ENCODE data around the gene LRRC1. TPM values are rescaled to one million over a fixed set of nuclear protein-coding genes. Genes with fewer than 3 reads are reported as not detected.
A peak's percentile ranks its signal among the peaks of the same experiment; 100 is the strongest.

The LRRC1 gene
- total and polyA plus RNA-seq, 8 donors, result 2.9 to 50.4 (median 12.2) TPM

DNA sequence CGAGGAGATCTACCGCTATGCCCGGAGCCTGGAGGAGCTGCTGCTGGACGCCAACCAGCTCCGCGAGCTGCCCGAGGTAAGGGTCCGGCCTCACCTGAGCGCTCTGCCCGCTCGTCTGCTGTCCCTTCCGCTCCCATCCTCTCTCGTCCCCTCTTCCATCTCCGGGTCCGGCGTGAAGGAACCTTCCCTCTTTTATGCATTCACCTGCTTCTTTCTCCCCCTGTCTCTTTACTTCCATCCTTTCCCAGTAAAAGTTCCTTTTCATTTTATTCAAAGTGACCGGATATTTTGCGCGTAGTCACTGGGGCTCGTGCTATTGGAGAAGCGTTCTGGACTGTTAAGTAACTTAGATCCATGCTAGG lies 516 bp downstream of the LRRC1 start:
- no peak for TF ChIP-seq POLR2AphosphoS5 (IDR thresholded peaks at IDR 0.05)
- TF ChIP-seq, protein P1, sequence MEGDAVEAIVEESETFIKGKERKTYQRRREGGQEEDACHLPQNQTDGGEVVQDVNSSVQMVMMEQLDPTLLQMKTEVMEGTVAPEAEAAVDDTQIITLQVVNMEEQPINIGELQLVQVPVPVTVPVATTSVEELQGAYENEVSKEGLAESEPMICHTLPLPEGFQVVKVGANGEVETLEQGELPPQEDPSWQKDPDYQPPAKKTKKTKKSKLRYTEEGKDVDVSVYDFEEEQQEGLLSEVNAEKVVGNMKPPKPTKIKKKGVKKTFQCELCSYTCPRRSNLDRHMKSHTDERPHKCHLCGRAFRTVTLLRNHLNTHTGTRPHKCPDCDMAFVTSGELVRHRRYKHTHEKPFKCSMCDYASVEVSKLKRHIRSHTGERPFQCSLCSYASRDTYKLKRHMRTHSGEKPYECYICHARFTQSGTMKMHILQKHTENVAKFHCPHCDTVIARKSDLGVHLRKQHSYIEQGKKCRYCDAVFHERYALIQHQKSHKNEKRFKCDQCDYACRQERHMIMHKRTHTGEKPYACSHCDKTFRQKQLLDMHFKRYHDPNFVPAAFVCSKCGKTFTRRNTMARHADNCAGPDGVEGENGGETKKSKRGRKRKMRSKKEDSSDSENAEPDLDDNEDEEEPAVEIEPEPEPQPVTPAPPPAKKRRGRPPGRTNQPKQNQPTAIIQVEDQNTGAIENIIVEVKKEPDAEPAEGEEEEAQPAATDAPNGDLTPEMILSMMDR (IDR thresholded peaks at IDR 0.05), result no peak
- 0% methylated on average over 18 to 21 of the region's 21 CpGs for WGBS, 5 donors
- Histone ChIP-seq H3K4me1 (peaks cover 14 to 47% (median 37%) of the 10 kb centered on the region in 4 donors), H3K9me3 (no peaks in the 10 kb centered on the region), H3K36me3 (no peaks in the 10 kb centered on the region), H3K27me3 (no peaks in the 10 kb centered on the region), H3K27ac (peak overlapping the region; percentile 86 to 91 (median 90)), H3K4me3 (peak overlapping the region; percentile 76 to 94 (median 88))
- intact Hi-C loops (cut with DNase I; ENCODE audit: low total_unique reads), result loop anchor here (10.0 kb wide), 1 partner anchor 159 kb away; no protein-coding TSS in a partner anchor
- DNase-seq, result peak in 1 of 2 donors; percentile 34

DNA sequence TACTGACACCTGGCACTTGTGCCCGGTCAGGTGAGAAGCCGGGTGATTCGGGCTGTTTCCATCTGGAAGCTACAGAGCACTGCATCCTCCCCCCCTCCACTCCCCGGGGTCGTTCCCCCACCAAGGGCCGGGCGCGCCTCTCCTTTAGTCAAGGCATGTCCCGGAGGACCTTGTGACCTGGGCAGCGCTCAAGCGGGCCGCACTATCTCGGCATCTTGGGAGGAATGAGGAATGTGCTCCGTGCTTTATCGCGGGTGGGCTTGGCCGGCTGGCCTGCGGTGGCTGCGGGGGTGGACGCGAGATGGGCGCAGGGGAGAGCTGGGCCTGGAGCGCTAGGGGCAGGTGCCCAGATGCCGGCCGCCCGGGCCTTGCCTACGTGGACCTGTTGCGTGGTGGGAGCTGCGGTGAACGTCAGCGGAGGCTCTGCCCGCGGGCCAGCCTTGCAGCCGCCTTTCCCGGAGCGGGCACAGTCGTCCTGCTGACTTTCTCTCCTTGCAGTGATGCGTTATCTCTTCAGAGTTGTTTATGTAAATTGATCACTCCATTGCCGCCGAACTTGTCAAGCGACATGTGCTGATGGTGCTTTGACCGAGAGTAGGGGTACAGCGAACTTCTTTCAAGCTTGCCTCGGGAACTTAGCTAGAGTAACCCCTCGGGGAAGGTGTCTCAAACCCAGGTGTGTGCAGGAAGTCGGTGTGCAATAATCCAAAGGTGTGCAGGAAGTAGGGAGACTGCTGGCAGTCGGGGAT lies 1.1 kb downstream of the LRRC1 start:
- Histone ChIP-seq H3K4me1 (peaks cover 14 to 47% (median 37%) of the 10 kb centered on the region in 4 donors), H3K4me3 (peak overlapping the region; percentile 76 to 94 (median 88)), H3K9me3 (no peaks in the 10 kb centered on the region), H3K27me3 (no peaks in the 10 kb centered on the region), H3K27ac (peak overlapping the region; percentile 86 to 91 (median 90)), H3K36me3 (no peaks in the 10 kb centered on the region)
- 4 to 13% (median 6%) methylated on average over 24 to 47 of the region's 47 CpGs for WGBS, 5 donors
- peak; percentile 60 to 76 for DNase-seq
- TF ChIP-seq, protein P1 (IDR thresholded peaks at IDR 0.05), result no peak
- TF ChIP-seq EP300 (IDR thresholded peaks at IDR 0.05), result no peak
- peak in 1 of 3 donors; percentile 10 for TF ChIP-seq POLR2AphosphoS5 (IDR thresholded peaks at IDR 0.05)
- TF ChIP-seq POLR2A (IDR thresholded peaks at IDR 0.05), result no peak
- intact Hi-C loops (cut with DNase I; ENCODE audit: low total_unique reads), result loop anchor here (10.0 kb wide), 1 partner anchor 159 kb away; no protein-coding TSS in a partner anchor

DNA sequence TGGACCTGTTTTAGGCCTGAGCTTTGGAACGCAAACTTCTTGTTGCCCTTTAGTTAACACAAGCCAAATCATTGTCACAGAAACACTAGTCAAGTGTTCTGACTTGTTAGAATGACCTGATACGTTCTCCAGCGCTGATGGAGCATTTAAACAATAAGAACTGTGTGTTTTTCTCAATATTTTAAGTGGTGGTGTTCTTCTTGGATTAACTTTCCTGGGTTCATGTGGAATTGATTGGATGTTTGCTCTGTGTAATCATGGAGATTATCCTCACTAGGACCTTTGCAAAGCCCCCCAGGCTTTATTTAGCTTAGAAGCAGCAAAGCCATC lies 1.6 kb downstream of the LRRC1 start:
- Histone ChIP-seq H3K4me1 (peaks cover 14 to 52% (median 40%) of the 10 kb centered on the region in 4 donors), H3K36me3 (no peaks in the 10 kb centered on the region), H3K4me3 (peak overlapping the region; percentile 76 to 94 (median 88)), H3K27ac (peak overlapping the region; percentile 86 to 91 (median 90)), H3K9me3 (no peaks in the 10 kb centered on the region), H3K27me3 (no peaks in the 10 kb centered on the region)
- TF ChIP-seq, protein P1 (IDR thresholded peaks at IDR 0.05), result no peak
- intact Hi-C loops (cut with DNase I; ENCODE audit: low total_unique reads), result loop anchor here (10.0 kb wide), 1 partner anchor 158 kb away; no protein-coding TSS in a partner anchor
- DNase-seq, result no peak
- 17 to 35% (median 24%) methylated on average over 3 of the region's 3 CpGs for WGBS, 5 donors

DNA sequence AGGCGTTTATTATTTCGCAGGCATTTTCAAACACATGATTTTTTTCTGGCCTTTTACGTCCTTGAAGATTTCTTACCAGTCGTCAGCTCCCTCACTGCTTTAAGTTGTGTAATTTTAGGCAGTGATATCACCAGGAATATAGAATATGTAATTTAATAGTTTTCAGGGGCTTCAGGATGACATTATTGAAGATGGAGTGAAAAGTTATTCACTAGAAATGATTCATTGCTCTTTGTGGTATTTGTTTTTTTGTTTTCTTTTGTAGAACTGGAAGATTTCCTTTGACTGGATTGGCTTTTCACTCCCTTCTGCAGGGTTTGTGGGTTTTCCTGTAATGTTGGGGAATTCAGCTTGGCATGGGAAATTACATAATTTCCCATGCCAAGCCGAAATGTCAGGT lies 2.0 kb downstream of the LRRC1 start:
- no peak for TF ChIP-seq POLR2AphosphoS5 (IDR thresholded peaks at IDR 0.05)
- TF ChIP-seq, protein P1 (IDR thresholded peaks at IDR 0.05), result no peak
- no peak for TF ChIP-seq EP300 (IDR thresholded peaks at IDR 0.05)
- no peak for TF ChIP-seq POLR2A (IDR thresholded peaks at IDR 0.05)
- WGBS, 5 donors, result 28 to 44% (median 35%) methylated on average over 5 of the region's 5 CpGs
- Histone ChIP-seq H3K4me1 (peaks cover 14 to 53% (median 41%) of the 10 kb centered on the region in 4 donors), H3K36me3 (no peaks in the 10 kb centered on the region), H3K4me3 (peak overlapping the region; percentile 76 to 94 (median 88)), H3K27me3 (no peaks in the 10 kb centered on the region), H3K27ac (peak overlapping the region; percentile 39 to 91 (median 87)), H3K9me3 (no peaks in the 10 kb centered on the region)
- no peak for DNase-seq
- intact Hi-C loops (cut with DNase I; ENCODE audit: low total_unique reads), result loop anchor here (10.0 kb wide), 1 partner anchor 158 kb away; no protein-coding TSS in a partner anchor
